T-helper 22 cell (primary cell): Measurements from ENCODE around the gene MIF.
A peak's percentile ranks its signal among the peaks of the same experiment; 100 is the strongest.
"Not testable (repeated sequence)": the region's sequence is repeated elsewhere in the genome, so short reads cannot be mapped to it uniquely, and the experiment has no call there.

Experiments used
- DNase-seq: peaks from one replicate; pipeline ENCODE4 v3.0.0-alpha.2; 2020; ENCODE audit warnings: low read depth

Gene MIF

GRCh38 chr22:23893945-23894709, at the start of gene MIF:
TSS of gene MIF (plus strand) at chr22:23894383. CDS start at chr22:23894475, 92 bp downstream.
- DNase-seq, result peak; percentile 86

GRCh38 chr22:23844739-23845202, 49.4 kb upstream of the MIF start:
- no peak for DNase-seq

GRCh38 chr22:23845265-23846080, 48.7 kb upstream of the MIF start:
- DNase-seq, result no peak

GRCh38 chr22:23846081-23846469, 48.1 kb upstream of the MIF start:
- DNase-seq, result no peak

GRCh38 chr22:23847310-23847920, 46.8 kb upstream of the MIF start:
- no peak for DNase-seq

GRCh38 chr22:23847991-23848864, 46.0 kb upstream of the MIF start:
- no peak for DNase-seq

- DNase-seq, result peak; percentile 54
Measured at GRCh38 chr22:23849009-23850006, 44.9 kb upstream of the MIF start.

GRCh38 chr22:23850136-23850611, 44.0 kb upstream of the MIF start:
- no peak for DNase-seq

- DNase-seq, result no peak
Measured at GRCh38 chr22:23856721-23857605, 37.2 kb upstream of the MIF start.

- peak; percentile 89 for DNase-seq
Measured at GRCh38 chr22:23857606-23858483, 36.3 kb upstream of the MIF start, which contains the start of gene SLC2A11. TSS of gene SLC2A11 (plus strand) at chr22:23857875. CDS start at chr22:23858000, 125 bp downstream.

GRCh38 chr22:23858484-23858815, 35.7 kb upstream of the MIF start:
- DNase-seq, result no peak

GRCh38 chr22:23859201-23859600, 35.0 kb upstream of the MIF start:
- DNase-seq, result no peak

- DNase-seq, result not testable (repeated sequence)
Measured at GRCh38 chr22:23860187-23860586, 34.0 kb upstream of the MIF start.

- DNase-seq, result no peak
Measured at GRCh38 chr22:23862103-23862502, 32.1 kb upstream of the MIF start.

GRCh38 chr22:23864499-23865154, 29.6 kb upstream of the MIF start:
- DNase-seq, result not testable (repeated sequence)

- no peak for DNase-seq
Measured at GRCh38 chr22:23868580-23868979, 25.6 kb upstream of the MIF start.

GRCh38 chr22:23874871-23875270, 19.3 kb upstream of the MIF start:
- no peak for DNase-seq

- DNase-seq, result no peak
Measured at GRCh38 chr22:23875801-23876200, 18.4 kb upstream of the MIF start.
